PC-3 (cell line): ENCODE data around the gene TBCCD1.

Source experiments
- EZH2 ChIP-seq: fragments of 300-600 bp; sonication (generic); IDR thresholded peaks from one replicate; pipeline ENCODE4 v1.6.1; 2017; ENCODE audit warnings: antibody characterized with exemption, mild to moderate bottlenecking, low read length; ENCODE audit not compliant: unreplicated experiment
- EZH2phosphoT487 ChIP-seq: fragments of 300-600 bp; sonication (generic); IDR thresholded peaks from 2 replicates; pipeline ENCODE4 v1.6.1; 2018; ENCODE audit warnings: mild to moderate bottlenecking, antibody characterized with exemption, low read length, borderline replicate concordance
- TF ChIP-seq, protein P1 (sequence below): fragments of 300-600 bp; sonication (generic); conservative IDR thresholded peaks from 2 replicates; pipeline ENCODE4 v1.5.1; 2017; ENCODE audit warnings: antibody characterized with exemption, low read depth, mild to moderate bottlenecking, low read length

DNA sequence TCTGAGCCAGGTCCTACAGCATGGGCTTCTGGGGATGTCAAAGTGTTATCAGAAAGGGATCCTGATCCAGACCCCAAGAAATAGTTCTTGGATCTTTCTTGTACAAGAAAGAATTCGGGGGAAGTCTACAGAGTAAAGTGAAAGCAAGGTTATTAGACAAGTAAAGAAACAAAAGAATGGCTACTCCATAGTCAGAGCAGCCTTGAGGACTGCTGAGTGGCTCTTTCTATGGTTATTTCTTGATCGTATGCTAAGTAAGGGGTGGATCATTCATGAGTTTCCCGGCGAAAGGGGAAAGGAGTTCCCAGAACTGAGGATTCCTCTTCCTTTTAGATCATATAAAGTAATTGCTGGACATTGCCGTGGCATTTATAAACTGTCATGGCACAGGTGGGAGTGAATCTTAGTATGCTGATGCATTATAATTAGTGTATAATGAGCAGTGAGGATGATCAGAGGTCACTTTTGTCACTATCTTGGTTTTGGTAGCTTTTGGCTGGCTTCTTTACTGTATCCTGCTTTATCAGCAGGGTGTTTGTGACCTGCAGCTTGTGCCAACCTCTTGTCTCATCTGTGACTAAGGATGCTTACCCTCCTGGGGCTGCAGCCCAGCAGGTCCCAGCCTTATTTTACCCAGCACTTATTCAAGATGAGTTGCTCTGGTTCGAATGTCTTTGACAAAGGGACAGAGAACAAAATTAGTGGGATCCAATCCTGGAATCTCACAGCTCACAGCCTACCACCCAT, 64.0 kb downstream of the TBCCD1 start:
- no peak for TF ChIP-seq EZH2
- TF ChIP-seq, protein P1, sequence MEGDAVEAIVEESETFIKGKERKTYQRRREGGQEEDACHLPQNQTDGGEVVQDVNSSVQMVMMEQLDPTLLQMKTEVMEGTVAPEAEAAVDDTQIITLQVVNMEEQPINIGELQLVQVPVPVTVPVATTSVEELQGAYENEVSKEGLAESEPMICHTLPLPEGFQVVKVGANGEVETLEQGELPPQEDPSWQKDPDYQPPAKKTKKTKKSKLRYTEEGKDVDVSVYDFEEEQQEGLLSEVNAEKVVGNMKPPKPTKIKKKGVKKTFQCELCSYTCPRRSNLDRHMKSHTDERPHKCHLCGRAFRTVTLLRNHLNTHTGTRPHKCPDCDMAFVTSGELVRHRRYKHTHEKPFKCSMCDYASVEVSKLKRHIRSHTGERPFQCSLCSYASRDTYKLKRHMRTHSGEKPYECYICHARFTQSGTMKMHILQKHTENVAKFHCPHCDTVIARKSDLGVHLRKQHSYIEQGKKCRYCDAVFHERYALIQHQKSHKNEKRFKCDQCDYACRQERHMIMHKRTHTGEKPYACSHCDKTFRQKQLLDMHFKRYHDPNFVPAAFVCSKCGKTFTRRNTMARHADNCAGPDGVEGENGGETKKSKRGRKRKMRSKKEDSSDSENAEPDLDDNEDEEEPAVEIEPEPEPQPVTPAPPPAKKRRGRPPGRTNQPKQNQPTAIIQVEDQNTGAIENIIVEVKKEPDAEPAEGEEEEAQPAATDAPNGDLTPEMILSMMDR, result no peak
- no peak for TF ChIP-seq EZH2phosphoT487
